GM23248 (cell line): ENCODE data around the gene ILDR1.

Experiments used
- EZH2 ChIP-seq: fragments of 200-600 bp; sonication (generic); IDR thresholded peaks from 2 replicates; pipeline ENCODE4 v1.6.1; 2018; ENCODE audit warnings: antibody characterized with exemption, mild to moderate bottlenecking; ENCODE audit not compliant: insufficient read depth, poor library complexity, severe bottlenecking
- EZH2phosphoT487 ChIP-seq: fragments of 200-600 bp; sonication (generic); IDR thresholded peaks from 2 replicates; pipeline ENCODE4 v1.6.1; 2018; ENCODE audit warnings: antibody characterized with exemption, moderate library complexity, mild to moderate bottlenecking, low read depth; ENCODE audit not compliant: insufficient read depth

GRCh38 chr3:121961283-121961682, 60.8 kb downstream of the ILDR1 start:
- no peak for TF ChIP-seq EZH2phosphoT487
- TF ChIP-seq EZH2, result no peak
